GM12891 (cell line): ENCODE results near the gene IL17D.

Experiments used
- PAX5 ChIP-seq: IDR thresholded peaks from 2 replicates; pipeline ENCODE4 v1.6.1; 2011; ENCODE audit warnings: low read length, moderate library complexity, mild to moderate bottlenecking; ENCODE audit not compliant: insufficient read depth, severe bottlenecking
- POLR2A ChIP-seq: IDR thresholded peaks from 2 replicates; pipeline ENCODE4 v1.6.1; 2011; ENCODE audit warnings: low read depth, low read length, control low read depth
- POLR2AphosphoS5 ChIP-seq: IDR thresholded peaks from 2 replicates; pipeline ENCODE4 v1.6.1; 2011; ENCODE audit warnings: low read depth, low read length, control low read depth
- POU2F2 ChIP-seq: IDR thresholded peaks from 2 replicates; pipeline ENCODE4 v1.6.1; 2011; ENCODE audit warnings: low read depth, mild to moderate bottlenecking, control low read depth, low read length, moderate library complexity
- SPI1 ChIP-seq: IDR thresholded peaks from 2 replicates; pipeline ENCODE4 v1.6.1; 2011; ENCODE audit warnings: low read depth, low read length, control low read depth
- TAF1 ChIP-seq: IDR thresholded peaks from 2 replicates; pipeline ENCODE4 v1.6.1; 2011; ENCODE audit warnings: low read depth, low read length, control low read depth

- TF ChIP-seq POLR2A = no peak
- TF ChIP-seq TAF1 = no peak
- no peak for TF ChIP-seq POLR2AphosphoS5
- TF ChIP-seq SPI1 = no peak
- TF ChIP-seq POU2F2 = no peak
- no peak for TF ChIP-seq PAX5
Observed at GRCh38 chr13:20684041-20684440, 19.5 kb upstream of the IL17D start.
